Right hindlimb (tissue), 1 donor: ENCODE data around the gene GDPD3.

Source experiments
- DNase-seq: peaks from one replicate; pipeline ENCODE4 v3.0.0-alpha.2; 2018

GDPD3 gene

DNA sequence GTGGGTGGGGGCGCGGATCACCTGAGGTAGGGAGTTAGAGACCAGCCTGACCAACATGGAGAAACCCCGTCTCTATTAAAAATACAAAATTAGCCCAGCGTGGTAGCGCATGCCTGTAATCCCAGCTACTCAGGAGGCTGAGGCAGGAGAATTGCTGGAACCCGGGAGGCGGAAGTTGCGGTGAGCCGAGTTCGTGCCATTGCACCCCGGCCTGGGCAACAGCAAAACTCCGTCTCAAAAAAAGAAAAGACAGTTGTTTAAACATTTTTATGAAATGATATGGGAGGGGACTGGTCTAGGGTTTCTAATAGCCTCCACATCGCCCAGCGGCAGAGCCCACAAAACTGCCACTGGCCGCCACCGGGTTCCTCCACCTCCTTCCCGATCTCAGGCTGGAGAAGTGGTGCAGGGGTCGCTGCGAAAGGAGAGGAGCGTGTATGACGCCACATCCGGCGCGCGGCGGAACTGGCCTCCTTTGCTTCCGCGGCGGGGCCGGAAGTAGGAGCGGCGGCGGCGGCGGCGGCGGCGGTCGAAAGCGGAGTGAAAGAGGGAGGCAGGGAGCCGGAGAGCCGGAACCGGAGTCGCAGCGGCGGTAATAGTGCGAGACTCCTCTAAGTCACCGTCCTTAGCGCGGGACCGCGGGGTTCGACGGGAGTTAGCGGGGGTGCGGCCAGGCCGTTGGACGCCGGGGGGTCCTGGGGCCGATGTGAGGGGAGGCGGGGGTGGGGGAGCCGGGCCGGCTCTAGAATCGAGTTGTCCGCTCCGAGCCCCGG, 37.6 kb downstream of the GDPD3 start, which contains the start of gene PPP4C:
Gene PPP4C (plus strand): TSS at position 492 of the 773 bp plus-strand sequence. CDS start 384 bp downstream, outside the sequence.
- DNase-seq = peak; percentile 93

DNA sequence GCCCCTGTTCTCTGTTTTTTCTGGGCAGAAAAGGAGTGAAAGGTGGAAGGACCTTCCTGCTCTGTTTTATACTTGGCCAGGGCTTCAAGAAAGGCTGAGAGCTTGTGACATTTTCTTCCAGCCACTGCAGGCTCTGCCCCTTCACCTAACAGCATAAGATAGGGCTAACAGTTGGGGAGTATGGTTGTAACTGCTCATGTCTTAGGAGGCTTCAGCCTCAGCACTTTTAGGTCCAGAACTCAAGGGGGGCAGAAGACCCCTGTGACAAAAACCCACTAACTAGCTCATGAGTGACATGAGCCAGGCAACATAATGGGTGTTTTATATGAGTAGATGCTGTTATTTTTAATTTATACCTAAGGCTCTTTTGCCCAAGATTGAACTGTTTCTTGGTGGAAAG, 42.8 kb downstream of the GDPD3 start:
- no peak for DNase-seq

DNA sequence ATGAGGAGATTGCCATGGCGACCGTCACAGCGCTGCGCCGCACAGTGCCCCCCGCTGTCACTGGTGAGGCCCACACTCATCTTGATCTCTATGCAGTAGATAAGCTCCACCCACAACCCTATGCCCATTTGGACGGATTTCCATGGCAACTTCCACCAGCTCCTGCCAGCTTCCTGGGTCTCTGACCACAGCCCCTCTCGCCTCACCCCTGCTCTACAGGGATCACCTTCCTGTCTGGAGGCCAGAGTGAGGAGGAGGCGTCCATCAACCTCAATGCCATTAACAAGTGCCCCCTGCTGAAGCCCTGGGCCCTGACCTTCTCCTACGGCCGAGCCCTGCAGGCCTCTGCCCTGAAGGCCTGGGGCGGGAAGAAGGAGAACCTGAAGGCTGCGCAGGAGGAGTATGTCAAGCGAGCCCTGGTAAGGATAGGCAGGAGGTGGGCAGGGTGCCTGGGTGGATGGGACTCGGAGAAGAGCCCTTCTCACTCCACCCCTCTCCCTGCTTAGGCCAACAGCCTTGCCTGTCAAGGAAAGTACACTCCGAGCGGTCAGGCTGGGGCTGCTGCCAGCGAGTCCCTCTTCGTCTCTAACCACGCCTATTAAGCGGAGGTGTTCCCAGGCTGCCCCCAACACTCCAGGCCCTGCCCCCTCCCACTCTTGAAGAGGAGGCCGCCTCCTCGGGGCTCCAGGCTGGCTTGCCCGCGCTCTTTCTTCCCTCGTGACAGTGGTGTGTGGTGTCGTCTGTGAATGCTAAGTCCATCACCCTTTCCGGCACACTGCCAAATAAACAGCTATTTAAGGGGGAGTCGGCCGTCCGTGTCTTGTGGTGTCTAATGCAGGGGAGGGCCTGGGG, 43.5 kb downstream of the GDPD3 start:
- no peak for DNase-seq

DNA sequence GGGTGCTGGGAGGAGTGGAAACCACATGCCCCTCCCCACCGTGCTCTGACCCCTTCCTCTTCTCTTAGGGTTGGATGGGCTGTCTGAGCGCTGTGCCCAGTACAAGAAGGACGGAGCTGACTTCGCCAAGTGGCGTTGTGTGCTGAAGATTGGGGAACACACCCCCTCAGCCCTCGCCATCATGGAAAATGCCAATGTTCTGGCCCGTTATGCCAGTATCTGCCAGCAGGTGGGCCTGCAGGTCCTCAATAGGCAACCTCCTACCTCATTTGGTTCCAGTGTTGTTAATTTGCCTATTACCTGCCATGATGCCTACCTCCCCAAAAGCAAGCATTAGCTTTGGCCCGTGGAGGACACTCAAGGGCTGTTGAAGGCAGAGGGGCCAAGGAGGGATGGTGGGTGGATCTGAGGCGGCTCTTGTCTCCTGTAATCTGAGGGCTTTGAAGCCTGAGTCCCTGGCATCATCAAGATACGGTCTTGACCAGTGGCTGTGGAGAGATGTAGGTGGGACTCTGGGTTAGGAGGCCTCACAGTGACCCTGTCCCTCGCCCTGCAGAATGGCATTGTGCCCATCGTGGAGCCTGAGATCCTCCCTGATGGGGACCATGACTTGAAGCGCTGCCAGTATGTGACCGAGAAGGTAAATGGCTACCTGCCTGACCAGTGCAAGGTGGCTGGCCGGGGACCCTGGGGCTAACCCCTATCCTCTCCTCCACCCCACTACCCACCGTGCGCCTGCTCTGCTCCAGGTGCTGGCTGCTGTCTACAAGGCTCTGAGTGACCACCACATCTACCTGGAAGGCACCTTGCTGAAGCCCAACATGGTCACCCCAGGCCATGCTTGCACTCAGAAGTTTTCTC, 44.4 kb downstream of the GDPD3 start:
- no peak for DNase-seq

DNA sequence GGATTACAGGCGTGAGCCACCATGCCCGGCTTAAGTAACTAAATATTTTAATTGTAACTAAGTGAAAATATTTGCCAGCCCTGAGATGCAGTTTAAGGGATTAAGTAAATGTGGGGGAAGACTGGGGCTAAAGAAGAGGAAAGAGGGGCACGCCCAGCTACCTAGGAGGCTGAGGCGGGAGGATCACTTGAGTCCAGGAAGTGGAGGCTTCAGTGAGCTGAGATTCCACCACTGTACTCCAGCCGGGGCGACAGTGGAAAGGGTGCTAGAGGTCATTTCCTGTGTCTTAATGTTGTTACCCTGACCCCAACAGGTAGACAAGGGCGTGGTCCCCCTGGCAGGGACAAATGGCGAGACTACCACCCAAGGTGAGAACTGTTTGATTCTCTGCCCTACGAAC, 45.0 kb downstream of the GDPD3 start:
- DNase-seq = no peak

DNA sequence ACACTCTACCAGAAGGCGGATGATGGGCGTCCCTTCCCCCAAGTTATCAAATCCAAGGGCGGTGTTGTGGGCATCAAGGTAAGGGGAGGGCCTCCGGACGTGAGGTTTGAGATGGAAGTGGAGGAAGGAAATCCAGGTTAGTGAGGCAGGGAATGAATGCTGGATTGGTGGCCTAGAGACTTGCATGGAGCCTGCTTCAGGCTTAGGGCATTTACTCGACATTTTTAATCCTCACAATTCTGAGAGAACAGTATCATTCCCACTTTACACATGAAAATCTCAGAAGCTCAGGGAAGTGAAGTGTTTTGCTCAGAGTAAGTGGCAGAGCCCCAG, 45.8 kb downstream of the GDPD3 start:
- no peak for DNase-seq

DNA sequence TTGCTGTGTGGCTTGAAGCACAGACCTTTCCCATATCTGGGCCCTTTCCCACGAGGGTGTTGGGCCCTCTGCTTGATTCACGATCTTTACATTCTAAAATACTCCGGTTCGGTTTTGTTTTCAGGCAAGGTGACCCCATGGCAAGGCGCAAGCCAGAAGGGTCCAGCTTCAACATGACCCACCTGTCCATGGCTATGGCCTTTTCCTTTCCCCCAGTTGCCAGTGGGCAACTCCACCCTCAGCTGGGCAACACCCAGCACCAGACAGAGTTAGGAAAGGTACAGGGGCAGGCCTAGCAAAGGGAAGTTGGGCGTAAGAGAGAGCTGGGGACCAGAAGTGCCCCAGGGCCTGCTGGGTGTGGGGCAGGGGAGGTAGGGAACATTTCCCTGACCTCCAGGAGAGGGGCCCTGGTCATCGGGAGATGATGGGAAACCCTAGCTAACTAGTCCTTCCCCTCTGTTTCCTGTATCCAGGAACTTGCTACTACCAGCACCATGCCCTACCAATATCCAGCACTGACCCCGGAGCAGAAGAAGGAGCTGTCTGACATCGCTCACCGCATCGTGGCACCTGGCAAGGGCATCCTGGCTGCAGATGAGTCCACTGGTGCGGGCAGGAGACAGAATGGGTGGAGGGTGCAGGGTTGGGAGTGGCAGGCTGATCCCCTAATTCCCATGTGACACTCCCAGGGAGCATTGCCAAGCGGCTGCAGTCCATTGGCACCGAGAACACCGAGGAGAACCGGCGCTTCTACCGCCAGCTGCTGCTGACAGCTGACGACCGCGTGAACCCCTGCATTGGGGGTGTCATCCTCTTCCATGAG, 46.4 kb downstream of the GDPD3 start:
- DNase-seq = peak; percentile 61

DNA sequence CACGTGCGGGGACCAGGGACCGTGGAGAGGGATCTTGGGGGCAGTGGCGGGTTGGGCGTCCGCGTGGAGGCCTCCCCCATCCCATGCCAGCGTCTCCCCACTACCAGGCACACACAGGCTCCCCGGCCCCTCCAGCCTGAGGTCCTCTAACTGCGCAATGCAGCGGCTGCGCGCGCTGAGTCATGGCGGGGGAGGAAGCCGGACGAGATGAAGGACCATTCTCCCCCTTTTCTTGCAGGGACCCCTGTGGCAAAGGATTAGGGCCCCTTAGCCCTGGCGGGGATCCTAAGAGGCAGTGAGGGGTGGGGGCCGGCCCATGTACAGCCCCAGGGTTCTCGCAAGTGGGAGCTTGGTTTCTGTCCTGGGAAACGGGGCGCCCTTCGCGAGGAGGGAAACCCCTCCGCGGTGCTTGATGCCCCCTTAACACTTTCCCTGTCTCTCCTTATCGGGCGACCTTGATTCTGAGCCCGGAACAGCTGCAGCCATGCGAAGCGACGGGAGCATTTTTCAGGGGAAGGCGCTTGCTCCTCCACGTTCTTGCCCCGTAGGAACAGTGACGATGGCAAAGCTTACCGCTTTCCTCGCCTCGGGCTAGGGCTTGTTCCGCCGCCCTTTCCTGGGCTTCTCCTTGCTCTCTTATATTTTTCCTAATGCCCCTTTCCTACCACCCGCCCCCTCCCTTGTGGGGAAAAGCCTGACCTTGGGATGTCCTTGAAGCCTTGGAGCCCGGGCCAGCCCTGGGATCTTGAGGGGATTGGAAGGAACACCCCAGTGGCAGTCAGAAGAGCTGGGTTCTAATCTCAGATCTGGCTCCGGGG, 47.2 kb downstream of the GDPD3 start:
- DNase-seq = no peak

DNA sequence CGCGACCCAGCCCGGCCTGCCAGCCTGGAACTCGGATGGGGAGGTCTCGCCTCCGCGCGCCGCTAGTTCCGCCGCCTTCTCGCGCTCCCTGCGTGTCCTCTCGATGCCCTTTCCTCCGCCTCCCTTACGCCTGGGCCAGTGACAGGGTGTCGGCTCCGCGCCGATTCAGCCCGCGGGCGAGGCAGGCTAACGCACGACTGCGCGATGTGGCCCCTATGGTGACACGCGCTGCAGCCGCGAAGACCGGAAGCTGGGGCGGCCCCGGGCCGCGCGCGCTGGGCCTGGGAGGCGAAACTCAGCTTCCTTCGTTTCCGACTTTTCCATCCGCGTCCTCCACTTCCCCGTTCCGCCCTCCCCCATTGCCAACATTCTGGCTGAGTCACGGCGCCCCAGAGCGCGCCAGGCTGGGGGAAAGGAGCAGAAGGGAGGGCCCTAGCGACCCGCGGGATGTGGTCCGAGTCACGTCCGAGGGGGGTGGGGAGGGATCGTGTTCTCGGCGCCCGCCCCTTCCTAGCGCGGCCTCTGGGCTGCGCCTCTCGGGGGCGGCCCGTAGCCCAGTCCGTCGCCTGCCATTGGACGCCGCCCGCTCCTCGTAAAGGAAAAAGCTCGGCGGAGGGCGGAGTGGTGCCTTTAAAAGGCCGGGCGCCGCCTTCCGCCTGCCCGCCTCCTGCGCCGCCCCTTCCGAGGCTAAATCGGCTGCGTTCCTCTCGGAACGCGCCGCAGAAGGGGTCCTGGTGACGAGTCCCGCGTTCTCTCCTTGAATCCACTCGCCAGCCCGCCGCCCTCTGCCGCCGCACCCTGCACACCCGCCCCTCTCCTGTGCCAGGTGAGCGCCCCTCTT, 48.0 kb downstream of the GDPD3 start, which contains the start of gene ALDOA:
Gene ALDOA (plus strand): TSS at position 659 of the 841 bp plus-strand sequence. CDS start 1,138 bp downstream, outside the sequence.
- DNase-seq = peak; percentile 99

DNA sequence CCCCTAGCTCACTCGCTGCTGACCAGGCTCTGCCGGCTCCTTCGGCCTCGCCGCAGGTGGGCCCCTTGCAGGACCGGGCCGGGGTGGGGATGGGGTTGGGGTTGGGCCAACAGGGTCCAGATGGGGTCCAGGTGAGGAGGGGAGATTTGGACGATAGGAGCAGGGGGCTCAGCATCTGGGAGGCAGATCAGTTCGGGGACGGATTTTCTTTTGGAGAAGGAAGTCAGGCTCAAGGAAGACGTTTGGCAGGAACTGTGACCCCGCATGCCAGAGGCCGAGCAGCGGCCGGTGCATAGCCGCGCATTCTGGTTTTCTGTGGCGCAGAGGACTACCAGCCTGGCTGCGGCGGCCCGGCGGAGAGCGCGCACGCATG, 48.6 kb downstream of the GDPD3 start:
- no peak for DNase-seq

DNA sequence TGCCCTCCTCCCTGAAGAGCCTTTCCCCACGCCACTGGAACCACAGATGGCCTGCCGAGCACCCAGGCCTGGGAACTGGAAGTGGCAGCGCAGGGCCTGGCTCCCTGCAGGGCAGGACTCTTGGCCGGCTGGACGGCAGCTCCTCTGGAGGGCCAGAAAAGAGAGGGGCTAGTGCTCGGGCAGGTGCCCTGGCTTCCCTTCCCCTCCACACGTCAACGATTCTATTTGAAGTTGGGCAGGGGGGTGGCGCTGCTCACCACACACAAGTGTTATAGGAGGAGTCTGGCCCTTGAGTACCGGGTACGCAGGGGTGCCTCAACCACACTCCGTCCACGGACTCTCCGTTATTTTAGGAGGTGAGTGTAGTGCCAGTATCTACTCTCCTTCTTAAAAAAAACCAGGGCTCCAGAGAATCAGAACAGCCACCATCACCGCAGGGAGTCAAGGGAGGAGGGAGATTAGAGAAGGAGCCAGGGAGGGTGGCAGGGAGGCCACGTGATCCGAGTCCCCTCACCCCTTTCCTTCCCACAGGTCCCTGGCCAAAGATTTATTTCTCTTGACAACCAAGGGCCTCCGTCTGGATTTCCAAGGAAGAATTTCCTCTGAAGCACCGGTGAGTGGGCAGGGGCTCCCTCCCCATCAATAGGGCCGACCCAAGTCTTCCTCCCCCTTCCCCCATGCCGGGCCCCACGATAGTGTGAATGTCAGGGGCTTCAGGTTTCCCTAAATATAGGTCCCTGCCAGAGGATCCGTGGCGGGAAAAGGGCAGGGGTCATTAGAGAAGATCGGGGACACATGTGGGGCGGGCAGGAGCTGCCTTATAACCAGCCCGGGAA, 49.2 kb downstream of the GDPD3 start:
- peak; percentile 82 for DNase-seq

DNA sequence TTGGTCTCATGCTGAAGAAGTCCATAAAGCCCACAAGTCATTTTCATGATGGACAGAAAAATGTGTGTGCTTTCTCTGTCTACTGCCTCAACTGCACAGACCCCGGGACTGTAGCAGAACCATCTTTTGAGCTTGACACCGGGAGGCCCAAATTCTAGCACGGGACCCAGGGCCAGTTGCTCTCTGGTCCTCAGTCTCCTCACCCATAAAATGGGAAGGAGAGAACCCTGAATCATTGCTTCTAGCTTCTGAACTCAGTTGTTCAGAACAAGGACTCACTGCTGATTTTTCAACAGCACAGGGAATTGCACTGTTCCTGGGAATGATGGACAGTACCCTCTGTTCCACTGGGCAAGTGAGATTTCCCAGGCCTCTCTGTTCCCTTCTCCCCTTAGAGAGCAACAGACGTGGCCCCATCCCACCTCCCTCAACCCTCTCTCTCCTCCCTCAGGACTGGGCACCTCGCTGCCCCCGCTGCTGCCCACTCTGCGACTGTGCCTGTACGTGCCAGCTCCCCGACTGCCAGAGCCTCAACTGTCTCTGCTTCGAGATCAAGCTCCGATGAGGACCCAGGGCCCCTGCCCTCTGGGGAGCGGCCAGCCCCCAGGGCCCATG, 50.0 kb downstream of the GDPD3 start:
- no peak for DNase-seq

DNA sequence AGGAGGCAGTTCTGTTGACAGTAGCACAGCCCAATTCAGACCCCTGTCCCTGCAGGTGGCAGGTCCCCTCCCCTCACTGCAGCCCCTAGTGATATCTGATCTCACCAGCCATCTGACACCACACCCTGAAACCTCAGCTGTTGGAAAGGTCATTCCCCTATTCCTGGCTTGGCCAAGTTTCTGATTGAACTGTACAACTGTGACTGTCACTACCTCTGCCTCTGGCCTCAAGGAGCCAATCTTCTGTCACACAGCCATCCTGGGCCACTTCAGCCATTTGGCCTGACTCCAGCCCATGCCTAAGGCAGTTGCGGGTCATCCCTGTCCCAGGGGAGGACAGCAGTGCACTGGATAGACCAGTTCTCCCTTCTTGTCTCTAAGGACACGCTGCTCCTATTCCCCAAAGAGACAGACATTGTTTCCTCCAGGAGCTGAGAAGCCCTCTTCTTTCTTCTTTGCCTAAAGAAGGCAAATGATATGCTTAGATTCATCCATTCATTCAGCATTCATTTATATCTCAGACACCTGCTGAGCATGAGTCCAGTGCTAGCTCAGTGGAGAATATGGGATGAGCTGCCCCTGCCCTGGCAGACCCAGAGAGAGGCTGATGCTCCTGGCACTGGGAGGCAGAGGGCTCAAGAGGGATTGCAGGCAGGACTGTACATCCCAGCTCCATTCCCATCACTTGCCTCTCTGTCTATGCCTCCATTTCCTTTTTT, 52.3 kb downstream of the GDPD3 start:
- peak; percentile 68 for DNase-seq

DNA sequence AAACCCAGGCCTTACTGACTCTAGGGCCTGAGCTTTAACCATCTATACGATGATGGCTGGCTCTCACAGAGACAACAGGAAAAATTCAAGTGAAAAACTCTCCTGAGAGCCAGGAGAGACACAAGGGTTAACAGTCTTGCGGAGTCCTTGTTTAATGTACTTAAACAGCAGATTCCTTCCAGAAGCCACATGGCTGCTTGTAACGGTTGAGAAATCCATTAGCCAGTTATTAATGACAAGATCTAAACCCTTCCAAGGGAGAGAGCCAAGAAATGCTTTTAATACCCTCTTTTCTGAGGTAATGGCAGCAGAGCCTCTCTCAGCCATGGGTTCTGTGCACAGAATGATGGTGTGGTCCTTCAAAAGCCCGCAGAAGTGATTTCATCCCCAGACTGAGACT, 53.0 kb downstream of the GDPD3 start:
- no peak for DNase-seq

DNA sequence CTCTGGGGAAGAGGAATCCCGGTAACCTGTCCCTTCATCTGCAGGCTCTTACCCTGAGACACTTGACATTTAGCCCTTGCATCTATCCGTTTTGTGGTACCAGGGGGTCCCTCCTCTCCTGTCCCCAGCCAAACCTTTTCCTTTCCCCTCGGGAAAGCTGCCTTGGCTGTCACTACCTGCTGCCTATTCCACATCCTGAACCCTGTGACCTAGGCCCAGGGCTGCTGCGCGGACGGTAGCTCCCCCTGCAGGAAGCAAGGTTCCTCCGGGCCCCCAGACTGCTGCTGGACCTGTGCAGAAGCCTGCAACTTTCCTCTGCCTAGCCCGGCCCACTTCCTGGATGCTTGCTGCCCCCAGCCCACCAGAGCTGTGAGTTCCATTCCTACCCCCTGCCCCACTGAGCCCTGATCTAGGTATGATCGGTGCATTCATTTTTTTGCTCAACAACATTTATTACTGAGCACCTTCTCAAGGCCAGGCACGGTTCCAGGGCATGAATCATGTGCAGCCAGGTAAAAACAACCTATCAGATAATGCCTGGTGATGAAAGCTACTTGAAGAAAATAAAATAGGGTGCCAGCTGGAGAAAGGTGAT, 58.3 kb downstream of the GDPD3 start:
- no peak for DNase-seq
